MM.1S (cell line): ENCODE measurements around the gene MTX3.

Source experiments
- CTCF ChIP-seq: fragments of 300-600 bp; sonication (generic); IDR thresholded peaks from 2 replicates; pipeline ENCODE4 v1.5.1; 2016; ENCODE audit warnings: antibody characterized with exemption, low read length, mixed read lengths
- EZH2 ChIP-seq: fragments of 300-600 bp; sonication (generic); optimal IDR thresholded peaks from 2 replicates; pipeline ENCODE3; 2017; ENCODE audit warnings: low read depth, mild to moderate bottlenecking, antibody characterized with exemption, low read length, mixed read lengths
- EZH2phosphoT487 ChIP-seq: fragments of 300-600 bp; sonication (generic); IDR thresholded peaks from 2 replicates; pipeline ENCODE4 v1.6.1; 2018; ENCODE audit warnings: antibody characterized with exemption, low read length

GRCh38 chr5:79964136-79964535 lies 26.9 kb downstream of the MTX3 start:
- TF ChIP-seq CTCF, result no peak
- no peak for TF ChIP-seq EZH2
- no peak for TF ChIP-seq EZH2phosphoT487
